A549 (cell line): ENCODE results near the gene GDNF. TPM values are rescaled to one million over a fixed set of nuclear protein-coding genes. Genes with fewer than 3 reads are reported as not detected.

Experiments
- ATAC-seq, 2 experiments: fragments of 200-7000 bp in 1 of 2; fragments of >200 bp in 1 of 2; cut with Nextera tagmentation in 1 of 2; cut with Tn5 transposase in 1 of 2; 3 replicates each; pipeline versions ENCODE4 v1.8.0 to v1.9.1; 2018 to 2020; ENCODE audit warnings: mild to moderate bottlenecking in 1 of 2, moderate library complexity in 1 of 2
- CTCF ChIA-PET: fragments of 300-600 bp; sonication (Branson Sonifier 250); formaldehyde crosslinking; extraction: SDS; loops from one replicate; lab custom pipeline; 2021; ENCODE audit warnings: antibody characterized with exemption, inconsistent platforms; lab: Yijun Ruan, JAX
- POLR2A ChIA-PET: fragments of 350-600 bp; formaldehyde crosslinking; extraction: SDS; loops from one replicate; lab custom pipeline; 2021; ENCODE audit warnings: antibody characterized with exemption, inconsistent platforms; lab: Yijun Ruan, JAX
- DNase-seq, 2 experiments: peaks; one replicate each; pipeline versions ENCODE4 v3.0.0 to v3.0.0-alpha.2; 2011 to 2016; ENCODE audit warnings: low read depth in 1 of 2, low spot score in 1 of 2
- FAIRE-seq: peaks from 2 replicates; lab custom pipeline; 2011; peaks lifted over from hg19 to GRCh38; lab: Jason Lieb, UNC
- H3K27ac ChIP-seq, 2 experiments: fragments of >200 bp; sonication (Bioruptor Twin); formaldehyde crosslinking; 3 replicates each; pipeline ENCODE4 v1.5.1; 2016 to 2017
- H3K4me1 ChIP-seq: fragments of >200 bp; sonication (Bioruptor Twin); formaldehyde crosslinking; 3 replicates; pipeline ENCODE4 v1.6.1; 2016
- H3K4me2 ChIP-seq: fragments of >200 bp; sonication (Bioruptor Twin); formaldehyde crosslinking; 3 replicates; pipeline ENCODE4 v1.6.1; 2016
- H3K4me3 ChIP-seq: fragments of >200 bp; sonication (Bioruptor Twin); formaldehyde crosslinking; 3 replicates; pipeline ENCODE4 v1.5.1; 2016
- H3K9me3 ChIP-seq: fragments of >200 bp; sonication (Bioruptor Twin); formaldehyde crosslinking; 3 replicates; pipeline ENCODE4 v1.6.1; 2016
- ATOH8 ChIP-seq: fragments of 250-450 bp; sonication (Bioruptor Pico); IDR thresholded peaks from 2 replicates; pipeline ENCODE4 v1.5.0; 2020; ENCODE audit warnings: low read depth, mild to moderate bottlenecking, moderate library complexity
- BHLHE40 ChIP-seq: IDR thresholded peaks from 2 replicates; pipeline ENCODE4 v1.6.1; 2012; ENCODE audit warnings: low read depth, low read length, inconsistent platforms
- CHD2 ChIP-seq: fragments of 150-350 bp; IDR thresholded peaks from 2 replicates; pipeline ENCODE4 v1.6.1; 2014; ENCODE audit warnings: low read length; ENCODE audit not compliant: partially characterized antibody
- CHD4 ChIP-seq: fragments of 200-600 bp; sonication (generic); IDR thresholded peaks from 2 replicates; pipeline ENCODE4 v1.6.1; 2016; ENCODE audit warnings: antibody characterized with exemption, mild to moderate bottlenecking, borderline replicate concordance
- CTCF ChIP-seq: fragments of >200 bp; sonication (Bioruptor Twin); formaldehyde crosslinking; IDR thresholded peaks from 3 replicates; pipeline ENCODE4 v1.5.1; 2016
- E2F6 ChIP-seq: IDR thresholded peaks from 2 replicates; pipeline ENCODE4 v1.6.1; 2012; ENCODE audit warnings: low read depth, borderline replicate concordance
- EHF ChIP-seq: fragments of 250-450 bp; sonication (Bioruptor Pico); IDR thresholded peaks from 2 replicates; pipeline ENCODE4 v1.5.0; 2020; ENCODE audit warnings: mild to moderate bottlenecking
- ELK1 ChIP-seq: fragments of 150-350 bp; IDR thresholded peaks from 2 replicates; pipeline ENCODE4 v1.6.1; 2014; ENCODE audit warnings: low read depth, mild to moderate bottlenecking, low read length
- ESRRA ChIP-seq: fragments of 150-350 bp; IDR thresholded peaks from 2 replicates; pipeline ENCODE4 v1.6.1; 2014; ENCODE audit warnings: mild to moderate bottlenecking, low read length, borderline replicate concordance
- GATA3 ChIP-seq: IDR thresholded peaks from 2 replicates; pipeline ENCODE4 v1.6.1; 2012; ENCODE audit warnings: borderline replicate concordance
- HMGXB4 ChIP-seq: fragments of 250-450 bp; sonication (Bioruptor Pico); IDR thresholded peaks from 2 replicates; pipeline ENCODE4 v1.5.0; 2021; ENCODE audit warnings: mild to moderate bottlenecking, moderate library complexity, borderline replicate concordance
- HOXB5 ChIP-seq: fragments of 250-450 bp; sonication (Bioruptor Pico); IDR thresholded peaks from 2 replicates; pipeline ENCODE4 v1.5.0; 2020; ENCODE audit warnings: mild to moderate bottlenecking, moderate library complexity
- MAFK ChIP-seq: fragments of 450-650 bp; IDR thresholded peaks from 2 replicates; pipeline ENCODE4 v1.6.1; 2014; ENCODE audit not compliant: partially characterized antibody
- MAX ChIP-seq: IDR thresholded peaks from 2 replicates; pipeline ENCODE4 v1.6.1; 2012
- MYC ChIP-seq: IDR thresholded peaks from 2 replicates; pipeline ENCODE4 v1.6.1; 2012; ENCODE audit warnings: mild to moderate bottlenecking, inconsistent platforms, low read length, improper control_type of control experiment, borderline replicate concordance
- NR3C1 ChIP-seq: fragments of >200 bp; sonication (Bioruptor Twin); formaldehyde crosslinking; IDR thresholded peaks from 3 replicates; pipeline ENCODE4 v1.6.1; 2017
- POLR2A ChIP-seq: IDR thresholded peaks from 2 replicates; pipeline ENCODE4 v1.6.1; 2012; ENCODE audit warnings: mild to moderate bottlenecking, low read length
- RARB ChIP-seq: fragments of 250-450 bp; sonication (Bioruptor Pico); IDR thresholded peaks from 2 replicates; pipeline ENCODE4 v1.8.0; 2021; ENCODE audit warnings: mild to moderate bottlenecking, moderate library complexity
- REST ChIP-seq: fragments of 200-600 bp; sonication (generic); IDR thresholded peaks from 2 replicates; pipeline ENCODE4 v1.6.1; 2016; ENCODE audit warnings: antibody characterized with exemption, mild to moderate bottlenecking, moderate library complexity
- ZFP36 ChIP-seq: fragments of 450-650 bp; IDR thresholded peaks from 2 replicates; pipeline ENCODE4 v1.6.1; 2014; ENCODE audit warnings: borderline replicate concordance; ENCODE audit not compliant: partially characterized antibody
- WGBS: methylation state at CpG from one replicate; pipeline ENCODE4 v1.1.6; 2017; ENCODE audit errors: missing lambda C conversion rate; 5-methylcytosine and 5-hydroxymethylcytosine counted together
- polyA plus RNA-seq, 4 experiments: library from polyadenylated mRNA; depleted of rRNA in 3 of 4; stranded (reverse); fragments of >200 nt; fragmentation: RNase III in 1 of 4; extraction: RNeasy Plus Mini Kit Qiagen cat#74134 plus additional on column Dnase treatment in 1 of 4; gene quantifications; 2 replicates in 3 of 4; 3 replicates in 1 of 4; pipeline ENCODE4 v1.2.3, GENCODE V29; 2011 to 2017

Gene GDNF
- polyA plus RNA-seq, 2 of the 4 experiments (the other 2 are of a cell fraction), result 0.01 TPM; not detected in 1

- CTCF ChIA-PET, result interaction anchor here (1.2 to 4.1 kb wide), 3 partner anchors 10 to 428 kb away, joined by 5 to 28 read pairs (median 5); no protein-coding TSS in a partner anchor
- TF ChIP-seq ZFP36, result no peak
- TF ChIP-seq MAFK, result no peak
- POLR2A ChIA-PET, result no interaction called here
- no peak overlapping the region for H3K4me3 ChIP-seq
- DNase-seq, result no peak
- no peak overlapping the region for H3K4me2 ChIP-seq
- H3K27ac ChIP-seq, result no peak overlapping the region
- 81% methylated on average over 6 of the region's 6 CpGs for WGBS
- ATAC-seq, result no peak
- no peak for FAIRE-seq
- no peaks in the 10 kb centered on the region for H3K9me3 ChIP-seq
- peaks cover 18% of the 10 kb centered on the region for H3K4me1 ChIP-seq
Observed at GRCh38 chr5:37841203-37841602, 1.4 kb upstream of the GDNF start.

- ChIA-PET CTCF (interaction anchor here (1.2 to 4.1 kb wide), 3 partner anchors 9 to 427 kb away, joined by 5 to 28 read pairs (median 5); no protein-coding TSS in a partner anchor), POLR2A (no interaction called here)
- no peaks in the 10 kb centered on the region; the same call in 2 of the 3 replicates for H3K9me3 ChIP-seq
- H3K4me1 ChIP-seq, result peaks cover 18% of the 10 kb centered on the region
- H3K4me3 ChIP-seq, result peak overlapping the region; percentile 58
- TF ChIP-seq CHD2, result no peak
- TF ChIP-seq RARB (CRISPR knock-in tag), result no peak
- peak; percentile 90 for TF ChIP-seq E2F6
- TF ChIP-seq CTCF, result peak; percentile 44
- TF ChIP-seq MAX, result peak; percentile 60
- TF ChIP-seq, all 56 proteins: peak for 3
- FAIRE-seq, result no peak
- ATAC-seq, result peak; percentile 37 to 72
- H3K27ac ChIP-seq, result peak overlapping the region; percentile 49 to 72; a peak in 4 of 6 replicates
- 24% methylated on average over 53 of the region's 76 CpGs for WGBS
- peak; percentile 38 to 46 for DNase-seq
- peak overlapping the region; percentile 95 for H3K4me2 ChIP-seq
Observed at GRCh38 chr5:37840053-37841034, 503 bp upstream of the GDNF start.

- no peak for ATAC-seq
- peaks cover 18% of the 10 kb centered on the region for H3K4me1 ChIP-seq
- POLR2A ChIA-PET, result interaction anchor here (0.6 to 0.7 kb wide), 2 partner anchors 170 to 367 kb away, joined by 3 read pairs; no protein-coding TSS in a partner anchor
- H3K4me2 ChIP-seq, result peak overlapping the region; percentile 95
- no peak for DNase-seq
- 22% methylated on average over 21 of the region's 21 CpGs for WGBS
- H3K27ac ChIP-seq, result no peak overlapping the region
- H3K9me3 ChIP-seq, result no peaks in the 10 kb centered on the region; the same call in 2 of the 3 replicates
- CTCF ChIA-PET, result interaction anchor here (0.6 to 4.1 kb wide), 7 partner anchors 14 to 460 kb away, joined by 3 to 28 read pairs (median 3); partner anchors contain the start of gene WDR70
- FAIRE-seq, result no peak
- H3K4me3 ChIP-seq, result peak overlapping the region; percentile 58; the same call in 2 of the 3 replicates
- TF ChIP-seq ESRRA (no peak), HMGXB4 (CRISPR knock-in tag) (no peak), CHD4 (no peak), HOXB5 (CRISPR knock-in tag) (no peak), EHF (CRISPR knock-in tag) (no peak), ELK1 (no peak), POLR2A (no peak), REST (no peak), BHLHE40 (no peak), MYC (no peak), NR3C1 (no peak), GATA3 (no peak), ATOH8 (CRISPR knock-in tag) (no peak)
Observed at GRCh38 chr5:37838933-37839341, 904 bp downstream of the GDNF start.
